Ascending aorta (tissue), 2 donors: ENCODE data around the gene CD300E. TPM values are rescaled to one million over a fixed set of nuclear protein-coding genes. Genes with fewer than 3 reads are reported as not detected.
"Not testable (repeated sequence)": the region's sequence is repeated elsewhere in the genome, so short reads cannot be mapped to it uniquely, and the experiment has no call there.

Experiments
- DNase-seq, 2 donors: peaks; one replicate each; pipeline ENCODE4 v3.0.0-alpha.2; 2019; ENCODE audit warnings: low spot score in 2 of 2
- H3K27ac ChIP-seq, 2 donors: fragments of 200-600 bp; sonication (generic); one replicate each; pipeline ENCODE4 v1.5.1; 2016 to 2017; ENCODE audit warnings: mild to moderate bottlenecking in 1 of 2
- H3K27me3 ChIP-seq: fragments of 200-600 bp; sonication (generic); one replicate; pipeline ENCODE4 v1.5.1; 2017
- H3K36me3 ChIP-seq, 2 donors: fragments of 200-600 bp; sonication (generic); one replicate each; pipeline ENCODE4 v1.5.1; 2016
- H3K4me1 ChIP-seq, 2 donors: fragments of 200-600 bp; sonication (generic); one replicate each; pipeline ENCODE4 v1.5.1; 2016 to 2017; ENCODE audit warnings: mild to moderate bottlenecking in 1 of 2
- H3K4me3 ChIP-seq, 2 donors: fragments of 200-600 bp; sonication (generic); one replicate each; pipeline ENCODE4 v1.5.1; 2016 to 2017; ENCODE audit warnings: mild to moderate bottlenecking in 1 of 2
- H3K9me3 ChIP-seq, 2 donors: fragments of 200-600 bp; sonication (generic); one replicate each; pipeline ENCODE4 v1.5.1; 2016
- intact Hi-C: fragments of 100-400 bp; cut with DNase I; formaldehyde crosslinking; loops from one replicate; pipeline ENCODE4 v1.15.1; 2023
- total RNA-seq: library from RNA; depleted of rRNA; stranded (reverse); fragments of >200 nt; gene quantifications from one replicate; pipeline ENCODE4 v1.1.0, GENCODE V29; 2016
- TF ChIP-seq, protein P1 (sequence below), 3 experiments: fragments of 200-600 bp in 2 of 3; fragments of 450-650 bp in 1 of 3; sonication (generic) in 2 of 3; IDR thresholded peaks; one replicate each; pipeline ENCODE4 v1.5.1; 2016 to 2019; ENCODE audit warnings: antibody characterized with exemption in 3 of 3, mild to moderate bottlenecking in 1 of 3, moderate library complexity in 1 of 3

CD300E gene
- total RNA-seq, 1 donor from 2014 or later = 0.21 TPM

- TF ChIP-seq, protein P1, sequence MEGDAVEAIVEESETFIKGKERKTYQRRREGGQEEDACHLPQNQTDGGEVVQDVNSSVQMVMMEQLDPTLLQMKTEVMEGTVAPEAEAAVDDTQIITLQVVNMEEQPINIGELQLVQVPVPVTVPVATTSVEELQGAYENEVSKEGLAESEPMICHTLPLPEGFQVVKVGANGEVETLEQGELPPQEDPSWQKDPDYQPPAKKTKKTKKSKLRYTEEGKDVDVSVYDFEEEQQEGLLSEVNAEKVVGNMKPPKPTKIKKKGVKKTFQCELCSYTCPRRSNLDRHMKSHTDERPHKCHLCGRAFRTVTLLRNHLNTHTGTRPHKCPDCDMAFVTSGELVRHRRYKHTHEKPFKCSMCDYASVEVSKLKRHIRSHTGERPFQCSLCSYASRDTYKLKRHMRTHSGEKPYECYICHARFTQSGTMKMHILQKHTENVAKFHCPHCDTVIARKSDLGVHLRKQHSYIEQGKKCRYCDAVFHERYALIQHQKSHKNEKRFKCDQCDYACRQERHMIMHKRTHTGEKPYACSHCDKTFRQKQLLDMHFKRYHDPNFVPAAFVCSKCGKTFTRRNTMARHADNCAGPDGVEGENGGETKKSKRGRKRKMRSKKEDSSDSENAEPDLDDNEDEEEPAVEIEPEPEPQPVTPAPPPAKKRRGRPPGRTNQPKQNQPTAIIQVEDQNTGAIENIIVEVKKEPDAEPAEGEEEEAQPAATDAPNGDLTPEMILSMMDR (IDR thresholded peaks at IDR 0.05) = no peak
- intact Hi-C loops = no loop called here
- Histone ChIP-seq H3K4me1 (no peaks in the 10 kb centered on the region), H3K27ac (no peak overlapping the region), H3K27me3 (no peaks in the 10 kb centered on the region), H3K36me3 (no peaks in the 10 kb centered on the region), H3K9me3 (no peaks in the 10 kb centered on the region), H3K4me3 (no peak overlapping the region)
- no peak for DNase-seq
Observed at GRCh38 chr17:74635418-74635817, 11.9 kb upstream of the CD300E start.

- H3K27ac ChIP-seq = no peak overlapping the region
- no peak overlapping the region for H3K4me3 ChIP-seq
- H3K9me3 ChIP-seq = no peaks in the 10 kb centered on the region
- DNase-seq = no peak
- intact Hi-C loops = no loop called here
- TF ChIP-seq, protein P1 (IDR thresholded peaks at IDR 0.05) = no peak
- no peaks in the 10 kb centered on the region for H3K36me3 ChIP-seq
- no peaks in the 10 kb centered on the region for H3K27me3 ChIP-seq
- H3K4me1 ChIP-seq = no peaks in the 10 kb centered on the region
Observed at GRCh38 chr17:74633326-74633725, 9.8 kb upstream of the CD300E start.

DNA sequence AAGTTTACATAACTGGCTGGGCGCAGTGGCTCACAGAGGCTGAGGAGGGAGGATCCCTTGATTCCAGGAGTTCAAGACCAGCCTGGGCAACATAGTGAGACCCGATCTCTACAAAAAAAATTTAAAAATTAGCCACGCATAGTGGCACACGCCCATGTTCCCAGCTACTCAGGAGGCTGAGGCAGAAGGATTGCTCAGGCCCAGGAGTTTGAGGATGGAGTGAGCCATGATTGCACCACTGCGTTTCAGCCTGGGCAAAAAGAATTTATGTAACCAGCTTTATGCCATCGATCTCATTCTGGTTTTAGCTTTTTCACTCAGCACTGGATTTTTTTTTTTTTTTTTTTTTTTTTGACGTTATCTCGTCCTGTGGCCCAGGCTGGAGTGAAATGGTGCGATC, 9.1 kb upstream of the CD300E start:
- DNase-seq = no peak
- Histone ChIP-seq H3K27me3 (no peaks in the 10 kb centered on the region), H3K36me3 (no peaks in the 10 kb centered on the region), H3K4me1 (no peaks in the 10 kb centered on the region), H3K9me3 (no peaks in the 10 kb centered on the region), H3K4me3 (no peak overlapping the region), H3K27ac (no peak overlapping the region)
- TF ChIP-seq, protein P1 (IDR thresholded peaks at IDR 0.05) = no peak
- intact Hi-C loops = no loop called here

DNA sequence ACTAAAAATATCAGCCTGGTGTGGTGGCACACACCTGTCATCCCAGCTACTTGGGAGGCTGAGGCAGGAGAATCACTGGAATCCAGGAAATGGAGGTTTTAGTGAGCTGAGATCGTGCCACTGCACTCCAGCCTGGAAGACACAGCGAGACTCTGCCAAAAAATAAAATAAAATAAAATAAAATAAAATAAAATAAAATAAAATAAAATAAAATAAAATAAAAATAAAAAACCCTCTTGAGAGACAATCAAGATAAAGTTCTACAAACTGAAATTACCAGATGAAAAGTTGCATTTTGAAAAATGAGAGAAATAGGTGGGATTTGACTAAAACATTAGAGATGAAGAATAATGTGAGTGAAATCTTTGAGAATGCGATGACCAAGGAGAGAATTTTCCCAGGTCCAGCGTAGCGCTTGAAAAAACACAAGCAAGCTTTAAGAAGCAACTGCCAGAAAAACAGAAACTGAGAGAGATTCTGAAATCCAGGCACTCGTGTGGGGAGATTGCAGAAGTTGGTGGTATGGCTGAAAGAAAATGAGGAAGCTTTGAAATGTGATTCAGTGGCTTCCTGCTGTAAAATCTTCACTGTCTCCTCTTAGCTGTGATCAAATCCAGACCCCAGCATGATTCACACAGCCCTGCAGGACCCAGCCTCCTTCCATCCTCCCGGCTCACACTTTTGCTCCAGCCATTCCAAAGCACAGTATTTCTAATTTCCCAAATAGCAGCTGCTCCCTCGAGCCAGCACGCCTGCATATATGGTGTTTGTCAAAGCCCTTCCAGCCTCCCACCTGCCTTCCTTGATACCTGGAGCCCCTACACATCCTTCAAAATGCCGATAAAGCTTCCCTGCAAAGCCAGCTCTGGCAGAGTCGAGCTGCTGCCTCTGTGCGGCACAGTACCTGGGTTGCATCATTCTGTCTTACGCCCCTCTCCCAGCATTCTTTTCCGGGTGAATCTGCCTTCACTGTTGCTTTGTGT, 8.2 kb upstream of the CD300E start:
- intact Hi-C loops = no loop called here
- DNase-seq = no peak
- Histone ChIP-seq H3K4me3 (no peak overlapping the region), H3K27me3 (no peaks in the 10 kb centered on the region), H3K4me1 (no peaks in the 10 kb centered on the region), H3K27ac (no peak overlapping the region), H3K36me3 (no peaks in the 10 kb centered on the region), H3K9me3 (no peaks in the 10 kb centered on the region)
- TF ChIP-seq, protein P1 (IDR thresholded peaks at IDR 0.05) = no peak

DNA sequence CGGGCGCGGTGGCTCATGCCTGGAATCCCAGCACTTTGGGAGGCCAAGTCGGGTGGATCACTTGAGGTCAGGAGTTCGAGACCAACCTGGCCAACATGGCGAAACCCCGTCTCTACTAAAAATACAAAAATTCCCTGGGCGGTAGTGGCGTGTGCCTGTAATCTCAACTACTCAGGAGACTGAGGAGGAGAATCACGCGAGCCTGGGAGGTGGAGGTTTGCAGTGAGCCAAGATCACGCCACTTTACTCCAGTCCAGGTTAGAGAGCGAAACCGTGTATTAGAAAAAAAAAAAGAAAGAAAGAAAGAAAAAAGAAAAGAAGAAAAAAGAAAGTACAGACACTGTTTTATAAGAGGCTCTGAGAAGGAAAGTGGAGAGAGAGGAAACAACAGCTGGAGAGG, 6.7 kb upstream of the CD300E start:
- DNase-seq, intact Hi-C loops, H3K4me3 ChIP-seq, H3K27ac ChIP-seq, H3K27me3 ChIP-seq, H3K4me1 ChIP-seq, H3K36me3 ChIP-seq, H3K9me3 ChIP-seq: not testable (repeated sequence)

DNA sequence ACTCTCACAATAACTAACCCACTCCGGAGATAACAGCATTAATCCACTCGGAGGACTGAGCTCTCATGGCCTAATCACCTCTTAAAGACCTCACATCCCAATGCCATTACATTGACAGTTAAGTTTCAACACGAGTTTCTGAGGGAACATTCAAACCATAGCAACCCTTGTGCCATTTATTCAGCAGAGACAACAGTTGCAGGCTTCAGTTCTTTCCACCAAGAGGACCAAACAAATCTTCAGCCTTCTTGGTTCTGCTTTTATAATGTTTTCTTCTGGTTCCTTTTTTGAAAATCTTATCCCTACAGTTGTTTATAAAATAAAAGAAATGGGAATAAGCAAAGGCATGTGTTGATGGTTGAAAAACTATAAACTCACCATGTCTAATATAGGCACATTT, 2.1 kb upstream of the CD300E start:
- Histone ChIP-seq H3K36me3 (no peaks in the 10 kb centered on the region), H3K4me3 (no peak overlapping the region), H3K27ac (no peak overlapping the region), H3K4me1 (no peaks in the 10 kb centered on the region), H3K27me3 (no peaks in the 10 kb centered on the region), H3K9me3 (no peaks in the 10 kb centered on the region)
- no peak for DNase-seq
- intact Hi-C loops = no loop called here
- TF ChIP-seq, protein P1 (IDR thresholded peaks at IDR 0.05) = no peak
